Neural cell (in vitro differentiated cells): ENCODE measurements around the gene SMARCAD1. TPM values are rescaled to one million over a fixed set of nuclear protein-coding genes. Genes with fewer than 3 reads are reported as not detected.

Experiments
- H2AFZ ChIP-seq: fragments of 200-600, 300-800 bp; sonication (generic), shearing (Covaris generic); 2 replicates; pipeline ENCODE4 v1.6.0; 2014; ENCODE audit warnings: low read depth, mild to moderate bottlenecking, antibody characterized with exemption, low read length, moderate library complexity
- H3F3A ChIP-seq: fragments of 200-600 bp; shearing (Covaris generic); 2 replicates; pipeline ENCODE4 v1.6.1; 2016; ENCODE audit warnings: mild to moderate bottlenecking, moderate library complexity, mixed read lengths, antibody characterized with exemption, low read length; ENCODE audit not compliant: insufficient read depth, poor library complexity, severe bottlenecking
- H3K27ac ChIP-seq: fragments of 200-600, 300-800 bp; sonication (generic), shearing (Covaris generic); 2 replicates; pipeline ENCODE4 v1.5.1; 2014; ENCODE audit warnings: mild to moderate bottlenecking, low read length, moderate library complexity
- H3K27me3 ChIP-seq: fragments of 300-800, 200-600 bp; sonication (generic), shearing (Covaris generic); 2 replicates; pipeline ENCODE4 v1.6.0; 2014; ENCODE audit warnings: mild to moderate bottlenecking, low read depth, low read length, moderate library complexity; ENCODE audit not compliant: insufficient read depth
- H3K36me3 ChIP-seq: fragments of 300-800, 200-600 bp; sonication (generic), shearing (Covaris generic); 2 replicates; pipeline ENCODE4 v1.5.1; 2014; ENCODE audit warnings: mild to moderate bottlenecking, antibody characterized with exemption, low read length, moderate library complexity; ENCODE audit not compliant: insufficient read depth
- H3K4me2 ChIP-seq: fragments of 300-800, 200-600 bp; sonication (generic), shearing (Covaris generic); 2 replicates; pipeline ENCODE4 v1.6.0; 2014; ENCODE audit warnings: mild to moderate bottlenecking, low read length
- H3K4me3 ChIP-seq: fragments of 300-800, 200-600 bp; sonication (generic), shearing (Covaris generic); 2 replicates; pipeline ENCODE4 v1.5.1; 2014; ENCODE audit warnings: mild to moderate bottlenecking, low read length, moderate library complexity
- H3K79me2 ChIP-seq: fragments of 200-600 bp; shearing (Covaris generic); replicated peaks from 2 replicates; pipeline ENCODE4 v1.6.0; 2014; ENCODE audit warnings: mild to moderate bottlenecking, low read length, moderate library complexity; ENCODE audit not compliant: insufficient read depth
- H3K9ac ChIP-seq: fragments of 300-800, 200-600 bp; sonication (generic), shearing (Covaris generic); 2 replicates; pipeline ENCODE4 v1.6.1; 2016; ENCODE audit warnings: mild to moderate bottlenecking, low read length, mixed read lengths
- H3K9me2 ChIP-seq: fragments of 200-600 bp; shearing (Covaris generic); 2 replicates; pipeline ENCODE4 v1.6.1; 2016; ENCODE audit warnings: mild to moderate bottlenecking, low read length, mixed read lengths; ENCODE audit not compliant: insufficient read depth
- H3K9me3 ChIP-seq: fragments of 200-600, 300-800 bp; sonication (generic), shearing (Covaris generic); 2 replicates; pipeline ENCODE4 v1.6.1; 2016; ENCODE audit warnings: mild to moderate bottlenecking, mixed run types, low read length, moderate library complexity, mixed read lengths
- H4K20me1 ChIP-seq: fragments of 200-600 bp; shearing (Covaris generic); 2 replicates; pipeline ENCODE4 v1.6.1; 2016; ENCODE audit warnings: mild to moderate bottlenecking, mixed run types; ENCODE audit not compliant: insufficient read depth
- EP300 ChIP-seq: fragments of 450-650 bp; conservative IDR thresholded peaks from 2 replicates; pipeline ENCODE4 v1.6.1; 2014; ENCODE audit warnings: antibody characterized with exemption, mild to moderate bottlenecking, moderate library complexity; ENCODE audit not compliant: poor library complexity, severe bottlenecking
- EZH2 ChIP-seq: fragments of 200-600, 300-800 bp; shearing (Covaris generic), sonication (generic); IDR thresholded peaks from 2 replicates; pipeline ENCODE4 v1.6.1; 2014; ENCODE audit warnings: antibody characterized with exemption, low read length, borderline replicate concordance, mild to moderate bottlenecking; ENCODE audit not compliant: insufficient read depth, poor library complexity, severe bottlenecking
- MXI1 ChIP-seq: fragments of 450-650 bp; conservative IDR thresholded peaks from 2 replicates; pipeline ENCODE4 v1.6.1; 2014; ENCODE audit warnings: antibody characterized with exemption, mild to moderate bottlenecking; ENCODE audit not compliant: poor library complexity, severe bottlenecking
- POLR2AphosphoS5 ChIP-seq: IDR thresholded peaks from 2 replicates; pipeline ENCODE4 v1.6.1; 2012
- RAD21 ChIP-seq: fragments of 450-650 bp; conservative IDR thresholded peaks from 2 replicates; pipeline ENCODE4 v1.6.1; 2014; ENCODE audit warnings: antibody characterized with exemption, mild to moderate bottlenecking, moderate library complexity
- SMC3 ChIP-seq: fragments of 450-650 bp; conservative IDR thresholded peaks from 2 replicates; pipeline ENCODE4 v1.6.1; 2014; ENCODE audit warnings: antibody characterized with exemption, mild to moderate bottlenecking, moderate library complexity; ENCODE audit not compliant: poor library complexity
- TAF1 ChIP-seq: IDR thresholded peaks from 2 replicates; pipeline ENCODE4 v1.6.1; 2012; ENCODE audit warnings: low read depth
- polyA plus RNA-seq: library from polyadenylated mRNA; depleted of rRNA; stranded (reverse); fragments of >200 nt; gene quantifications from 2 replicates; pipeline ENCODE4 v1.2.3, GENCODE V29; 2014
- TF ChIP-seq, protein P1 (sequence below): fragments of 450-650 bp; IDR thresholded peaks from 2 replicates; pipeline ENCODE4 v1.5.1; 2014; ENCODE audit warnings: antibody characterized with exemption, mild to moderate bottlenecking, moderate library complexity; ENCODE audit not compliant: poor library complexity, severe bottlenecking
- TF ChIP-seq, protein P2 (sequence below): IDR thresholded peaks from 2 replicates; pipeline ENCODE4 v1.6.1; 2012; ENCODE audit warnings: borderline replicate concordance

SMARCAD1 gene
- polyA plus RNA-seq, 1 donor from 2014 or later, result 129 TPM

DNA sequence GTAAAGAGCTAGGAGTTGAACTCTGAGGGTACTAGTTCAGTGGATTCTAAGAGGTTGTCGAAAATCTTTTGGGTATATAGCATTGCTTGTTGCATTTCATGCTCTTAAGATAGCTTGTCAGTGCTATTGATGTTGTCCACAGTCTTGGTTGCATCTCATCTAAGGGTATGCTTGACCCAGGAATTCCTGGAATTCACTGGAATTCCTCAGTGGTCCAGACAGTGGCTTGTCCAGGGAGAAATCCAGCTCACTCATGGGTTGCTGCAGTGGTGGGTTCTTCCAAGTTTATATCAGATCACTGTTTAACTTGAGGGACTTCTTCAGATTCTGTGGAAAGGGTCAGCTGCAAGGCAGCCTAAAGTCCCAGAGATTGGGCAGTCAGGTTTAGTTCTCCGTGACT, 29.8 kb upstream of the SMARCAD1 start:
- H3K27ac ChIP-seq, result no peak overlapping the region
- H3K4me2 ChIP-seq, result no peak overlapping the region
- H3K9me2 ChIP-seq, result no peaks in the 10 kb centered on the region
- H3K27me3 ChIP-seq, result no peaks in the 10 kb centered on the region
- TF ChIP-seq TAF1 (no peak), EP300 (no peak), EZH2 (no peak), MXI1 (no peak), SMC3 (no peak), RAD21 (no peak), POLR2AphosphoS5 (no peak)
- TF ChIP-seq, protein P1, sequence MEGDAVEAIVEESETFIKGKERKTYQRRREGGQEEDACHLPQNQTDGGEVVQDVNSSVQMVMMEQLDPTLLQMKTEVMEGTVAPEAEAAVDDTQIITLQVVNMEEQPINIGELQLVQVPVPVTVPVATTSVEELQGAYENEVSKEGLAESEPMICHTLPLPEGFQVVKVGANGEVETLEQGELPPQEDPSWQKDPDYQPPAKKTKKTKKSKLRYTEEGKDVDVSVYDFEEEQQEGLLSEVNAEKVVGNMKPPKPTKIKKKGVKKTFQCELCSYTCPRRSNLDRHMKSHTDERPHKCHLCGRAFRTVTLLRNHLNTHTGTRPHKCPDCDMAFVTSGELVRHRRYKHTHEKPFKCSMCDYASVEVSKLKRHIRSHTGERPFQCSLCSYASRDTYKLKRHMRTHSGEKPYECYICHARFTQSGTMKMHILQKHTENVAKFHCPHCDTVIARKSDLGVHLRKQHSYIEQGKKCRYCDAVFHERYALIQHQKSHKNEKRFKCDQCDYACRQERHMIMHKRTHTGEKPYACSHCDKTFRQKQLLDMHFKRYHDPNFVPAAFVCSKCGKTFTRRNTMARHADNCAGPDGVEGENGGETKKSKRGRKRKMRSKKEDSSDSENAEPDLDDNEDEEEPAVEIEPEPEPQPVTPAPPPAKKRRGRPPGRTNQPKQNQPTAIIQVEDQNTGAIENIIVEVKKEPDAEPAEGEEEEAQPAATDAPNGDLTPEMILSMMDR, result no peak
- TF ChIP-seq, protein P2, sequence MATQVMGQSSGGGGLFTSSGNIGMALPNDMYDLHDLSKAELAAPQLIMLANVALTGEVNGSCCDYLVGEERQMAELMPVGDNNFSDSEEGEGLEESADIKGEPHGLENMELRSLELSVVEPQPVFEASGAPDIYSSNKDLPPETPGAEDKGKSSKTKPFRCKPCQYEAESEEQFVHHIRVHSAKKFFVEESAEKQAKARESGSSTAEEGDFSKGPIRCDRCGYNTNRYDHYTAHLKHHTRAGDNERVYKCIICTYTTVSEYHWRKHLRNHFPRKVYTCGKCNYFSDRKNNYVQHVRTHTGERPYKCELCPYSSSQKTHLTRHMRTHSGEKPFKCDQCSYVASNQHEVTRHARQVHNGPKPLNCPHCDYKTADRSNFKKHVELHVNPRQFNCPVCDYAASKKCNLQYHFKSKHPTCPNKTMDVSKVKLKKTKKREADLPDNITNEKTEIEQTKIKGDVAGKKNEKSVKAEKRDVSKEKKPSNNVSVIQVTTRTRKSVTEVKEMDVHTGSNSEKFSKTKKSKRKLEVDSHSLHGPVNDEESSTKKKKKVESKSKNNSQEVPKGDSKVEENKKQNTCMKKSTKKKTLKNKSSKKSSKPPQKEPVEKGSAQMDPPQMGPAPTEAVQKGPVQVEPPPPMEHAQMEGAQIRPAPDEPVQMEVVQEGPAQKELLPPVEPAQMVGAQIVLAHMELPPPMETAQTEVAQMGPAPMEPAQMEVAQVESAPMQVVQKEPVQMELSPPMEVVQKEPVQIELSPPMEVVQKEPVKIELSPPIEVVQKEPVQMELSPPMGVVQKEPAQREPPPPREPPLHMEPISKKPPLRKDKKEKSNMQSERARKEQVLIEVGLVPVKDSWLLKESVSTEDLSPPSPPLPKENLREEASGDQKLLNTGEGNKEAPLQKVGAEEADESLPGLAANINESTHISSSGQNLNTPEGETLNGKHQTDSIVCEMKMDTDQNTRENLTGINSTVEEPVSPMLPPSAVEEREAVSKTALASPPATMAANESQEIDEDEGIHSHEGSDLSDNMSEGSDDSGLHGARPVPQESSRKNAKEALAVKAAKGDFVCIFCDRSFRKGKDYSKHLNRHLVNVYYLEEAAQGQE, result no peak
- H3K9me3 ChIP-seq, result no peaks in the 10 kb centered on the region
- no peaks in the 10 kb centered on the region for H3K36me3 ChIP-seq
- no peaks in the 10 kb centered on the region for H3F3A ChIP-seq
- no peaks in the 10 kb centered on the region for H3K79me2 ChIP-seq
- H4K20me1 ChIP-seq, result no peaks in the 10 kb centered on the region
- H3K4me3 ChIP-seq, result no peak overlapping the region
- no peak overlapping the region for H2AFZ ChIP-seq
- H3K9ac ChIP-seq, result no peak overlapping the region

DNA sequence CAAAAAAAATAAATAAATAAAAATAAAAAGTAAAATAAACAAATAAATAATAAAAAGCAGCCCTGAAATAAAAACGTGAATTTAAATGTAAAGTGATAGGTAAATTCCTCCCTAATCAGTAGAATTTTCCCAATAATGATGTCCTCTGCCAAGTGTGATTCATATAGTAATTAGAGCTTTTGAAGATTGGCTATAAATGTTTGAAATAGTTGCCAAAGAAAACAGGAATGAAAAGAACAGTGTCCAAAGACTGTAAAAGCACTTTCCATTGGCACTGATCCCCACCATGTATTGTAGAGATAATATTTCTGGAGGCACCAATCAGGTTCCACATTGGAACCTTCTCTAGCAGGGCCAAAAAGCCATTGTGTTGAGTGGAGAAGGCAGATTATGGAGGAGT, 25.9 kb upstream of the SMARCAD1 start:
- no peaks in the 10 kb centered on the region for H3K36me3 ChIP-seq
- H3K27ac ChIP-seq, result no peak overlapping the region
- no peaks in the 10 kb centered on the region for H3K9me3 ChIP-seq
- H3F3A ChIP-seq, result no peaks in the 10 kb centered on the region
- no peak overlapping the region for H2AFZ ChIP-seq
- no peaks in the 10 kb centered on the region for H3K9me2 ChIP-seq
- no peaks in the 10 kb centered on the region for H3K27me3 ChIP-seq
- H3K4me3 ChIP-seq, result no peak overlapping the region
- no peak overlapping the region for H3K4me2 ChIP-seq
- no peak overlapping the region for H3K9ac ChIP-seq
- no peaks in the 10 kb centered on the region for H4K20me1 ChIP-seq
- TF ChIP-seq SMC3 (no peak), EP300 (no peak)
- H3K79me2 ChIP-seq, result no peaks in the 10 kb centered on the region

DNA sequence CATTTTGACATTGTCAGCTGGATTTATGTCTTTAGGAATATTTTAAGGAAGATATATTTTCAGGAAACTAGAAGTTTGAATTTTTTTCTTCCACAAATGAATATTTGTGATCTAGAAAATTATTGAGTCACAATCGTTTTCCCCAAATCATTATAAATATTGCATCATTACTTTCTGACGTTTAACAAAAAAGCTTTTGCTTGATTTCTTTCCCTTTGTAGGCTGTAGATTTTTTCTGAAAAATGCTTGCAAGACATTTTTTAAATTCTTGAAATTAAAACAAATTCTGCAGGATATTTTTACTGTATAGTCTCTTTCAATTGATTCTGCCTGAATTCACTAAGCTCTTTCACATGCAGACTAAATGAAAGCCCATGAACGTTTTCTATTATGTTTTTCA, 4.9 kb upstream of the SMARCAD1 start:
- Histone ChIP-seq H3K27me3 (no peaks in the 10 kb centered on the region), H3K9me3 (no peaks in the 10 kb centered on the region), H3K27ac (no peak overlapping the region), H3K4me2 (no peak overlapping the region), H3K9me2 (no peaks in the 10 kb centered on the region), H3K9ac (no peak overlapping the region), H4K20me1 (no peaks in the 10 kb centered on the region), H3F3A (no peaks in the 10 kb centered on the region), H3K79me2 (peaks cover 2% of the 10 kb centered on the region), H3K36me3 (no peaks in the 10 kb centered on the region), H2AFZ (no peak overlapping the region), H3K4me3 (no peak overlapping the region)
- TF ChIP-seq MXI1 (no peak), EP300 (no peak), EZH2 (no peak), SMC3 (no peak), TAF1 (no peak), POLR2AphosphoS5 (no peak)
- TF ChIP-seq, protein P2, result no peak
- TF ChIP-seq, protein P1, result no peak
